COLO668 (cell line): Measurements from ENCODE around the gene GPSM1.
"Not testable (repeated sequence)": the region's sequence is repeated elsewhere in the genome, so short reads cannot be mapped to it uniquely, and the experiment has no call there.

Source experiments
- DNase-seq: peaks from one replicate; lab custom pipeline; 2025; ENCODE audit not compliant: unreplicated experiment; lab: John Stamatoyannopoulos, UW

GPSM1 gene

GRCh38 chr9:136392538-136393449 lies 65.5 kb downstream of the GPSM1 start:
- DNase-seq, result no peak

- DNase-seq, result no peak
These were observed 66.2 kb downstream of the GPSM1 start for GRCh38 chr9:136393531-136393930.

GRCh38 chr9:136394312-136395019 lies 67.1 kb downstream of the GPSM1 start:
- no peak for DNase-seq

GRCh38 chr9:136395020-136395340 lies 67.6 kb downstream of the GPSM1 start:
- DNase-seq, result no peak

- no peak for DNase-seq
These were observed 68.2 kb downstream of the GPSM1 start for GRCh38 chr9:136395345-136396218.

- DNase-seq, result no peak
These were observed 68.8 kb downstream of the GPSM1 start for GRCh38 chr9:136396219-136396515.

GRCh38 chr9:136397643-136398042 lies 70.3 kb downstream of the GPSM1 start:
- no peak for DNase-seq

- DNase-seq, result no peak
These were observed 70.9 kb downstream of the GPSM1 start for GRCh38 chr9:136398286-136398685.

GRCh38 chr9:136399176-136400037 lies 72.1 kb downstream of the GPSM1 start:
- peak; percentile 47 for DNase-seq

GRCh38 chr9:136400038-136400834 lies 72.9 kb downstream of the GPSM1 start, which contains the start of gene SNAPC4:
SNAPC4 (minus strand) TSS chr9:136400170; CDS start chr9:136398428, 1,742 bp downstream.
- peak; percentile 95 for DNase-seq

GRCh38 chr9:136401173-136401922 lies 74.0 kb downstream of the GPSM1 start:
- no peak for DNase-seq

GRCh38 chr9:136402067-136402466 lies 74.7 kb downstream of the GPSM1 start:
- DNase-seq, result no peak

GRCh38 chr9:136403538-136403914 lies 76.2 kb downstream of the GPSM1 start:
- DNase-seq, result no peak

GRCh38 chr9:136403915-136404800 lies 76.8 kb downstream of the GPSM1 start:
- no peak for DNase-seq

- no peak for DNase-seq
These were observed 77.4 kb downstream of the GPSM1 start for GRCh38 chr9:136404801-136405136.

GRCh38 chr9:136405481-136405880 lies 78.1 kb downstream of the GPSM1 start:
- no peak for DNase-seq

GRCh38 chr9:136405904-136406303 lies 78.6 kb downstream of the GPSM1 start:
- DNase-seq, result not testable (repeated sequence)

- DNase-seq, result not testable (repeated sequence)
These were observed 79.7 kb downstream of the GPSM1 start for GRCh38 chr9:136407061-136407460.
